GM12875 (cell line): ENCODE measurements around the gene EPC2.
"Not testable (repeated sequence)": the region's sequence is repeated elsewhere in the genome, so short reads cannot be mapped to it uniquely, and the experiment has no call there.

ENCODE experiments used
- H3K4me3 ChIP-seq: one replicate; pipeline ENCODE4 v1.5.1; 2011; ENCODE audit warnings: low read depth, low read length, control low read depth
- CTCF ChIP-seq: IDR thresholded peaks from 2 replicates; pipeline ENCODE4 v1.5.1; 2011; ENCODE audit warnings: low read depth, mild to moderate bottlenecking, control low read depth, inconsistent platforms, low read length, moderate library complexity, borderline replicate concordance; ENCODE audit not compliant: insufficient read depth

Gene EPC2

GRCh38 chr2:148675708-148676107 is 31.2 kb downstream of the EPC2 start:
- TF ChIP-seq CTCF = no peak
- H3K4me3 ChIP-seq = no peak overlapping the region

- H3K4me3 ChIP-seq = not testable (repeated sequence)
Observed at GRCh38 chr2:148678302-148679179, 34.0 kb downstream of the EPC2 start.

- no peak for TF ChIP-seq CTCF
- H3K4me3 ChIP-seq = no peak overlapping the region
Observed at GRCh38 chr2:148680462-148680861, 35.9 kb downstream of the EPC2 start.

GRCh38 chr2:148681443-148681842 is 36.9 kb downstream of the EPC2 start:
- TF ChIP-seq CTCF = no peak
- H3K4me3 ChIP-seq = no peak overlapping the region

- not testable (repeated sequence) for H3K4me3 ChIP-seq
Observed at GRCh38 chr2:148681862-148682261, 37.3 kb downstream of the EPC2 start.

GRCh38 chr2:148684507-148684906 is 40.0 kb downstream of the EPC2 start:
- H3K4me3 ChIP-seq = no peak overlapping the region
- TF ChIP-seq CTCF = no peak

- TF ChIP-seq CTCF = no peak
Observed at GRCh38 chr2:148687543-148687942, 43.0 kb downstream of the EPC2 start.

GRCh38 chr2:148688011-148688410 is 43.5 kb downstream of the EPC2 start:
- not testable (repeated sequence) for H3K4me3 ChIP-seq

More at GRCh38 chr2:148687543-148687942, 43.0 kb downstream of the EPC2 start:
- H3K4me3 ChIP-seq = no peak overlapping the region

GRCh38 chr2:148696985-148697384 is 52.4 kb downstream of the EPC2 start:
- H3K4me3 ChIP-seq = no peak overlapping the region
- TF ChIP-seq CTCF = no peak
